IMR-90 (cell line): ENCODE measurements around the gene ZDHHC22.

Experiments
- CEBPB ChIP-seq: IDR thresholded peaks from 2 replicates; pipeline ENCODE4 v1.6.1; 2012; ENCODE audit warnings: low read depth, low read length, improper control_type of control experiment
- MAZ ChIP-seq: IDR thresholded peaks from 2 replicates; pipeline ENCODE4 v1.6.1; 2012; ENCODE audit warnings: low read depth, mild to moderate bottlenecking, low read length, improper control_type of control experiment, moderate library complexity, borderline replicate concordance
- POLR2A ChIP-seq: IDR thresholded peaks from 2 replicates; pipeline ENCODE4 v1.6.1; 2012; ENCODE audit warnings: mild to moderate bottlenecking, low read depth, low read length
- RAD21 ChIP-seq: IDR thresholded peaks from 2 replicates; pipeline ENCODE4 v1.6.1; 2012; ENCODE audit warnings: low read length, improper control_type of control experiment
- RFX5 ChIP-seq: IDR thresholded peaks from 2 replicates; pipeline ENCODE4 v1.8.0; 2012; ENCODE audit warnings: low read depth, mild to moderate bottlenecking, low read length, moderate library complexity
- TF ChIP-seq, protein P1 (sequence below): conservative IDR thresholded peaks from 2 replicates; pipeline ENCODE4 v1.5.1; 2012; ENCODE audit warnings: mild to moderate bottlenecking, low read depth, low read length, improper control_type of control experiment

DNA sequence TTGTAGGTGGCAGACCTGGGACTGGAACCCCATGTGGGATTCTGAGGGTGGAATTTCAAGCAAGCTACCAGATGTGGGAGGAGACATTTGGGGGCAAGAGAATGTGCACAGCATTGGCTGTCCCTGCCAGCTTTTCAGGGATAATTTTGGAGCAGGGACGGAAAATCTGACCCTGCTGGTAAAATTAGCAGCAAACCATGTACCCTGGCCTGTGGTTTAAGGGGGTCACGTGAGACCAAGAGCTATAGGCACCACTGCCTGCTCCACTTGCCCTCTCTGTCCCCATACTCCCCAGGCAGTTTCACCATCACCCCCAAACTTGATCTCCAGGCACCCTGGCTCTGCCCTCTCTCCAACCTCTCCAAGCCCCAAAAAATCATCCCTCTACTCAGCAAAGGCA is 13.5 kb upstream of the ZDHHC22 start:
- TF ChIP-seq MAZ = no peak
- TF ChIP-seq, protein P1, sequence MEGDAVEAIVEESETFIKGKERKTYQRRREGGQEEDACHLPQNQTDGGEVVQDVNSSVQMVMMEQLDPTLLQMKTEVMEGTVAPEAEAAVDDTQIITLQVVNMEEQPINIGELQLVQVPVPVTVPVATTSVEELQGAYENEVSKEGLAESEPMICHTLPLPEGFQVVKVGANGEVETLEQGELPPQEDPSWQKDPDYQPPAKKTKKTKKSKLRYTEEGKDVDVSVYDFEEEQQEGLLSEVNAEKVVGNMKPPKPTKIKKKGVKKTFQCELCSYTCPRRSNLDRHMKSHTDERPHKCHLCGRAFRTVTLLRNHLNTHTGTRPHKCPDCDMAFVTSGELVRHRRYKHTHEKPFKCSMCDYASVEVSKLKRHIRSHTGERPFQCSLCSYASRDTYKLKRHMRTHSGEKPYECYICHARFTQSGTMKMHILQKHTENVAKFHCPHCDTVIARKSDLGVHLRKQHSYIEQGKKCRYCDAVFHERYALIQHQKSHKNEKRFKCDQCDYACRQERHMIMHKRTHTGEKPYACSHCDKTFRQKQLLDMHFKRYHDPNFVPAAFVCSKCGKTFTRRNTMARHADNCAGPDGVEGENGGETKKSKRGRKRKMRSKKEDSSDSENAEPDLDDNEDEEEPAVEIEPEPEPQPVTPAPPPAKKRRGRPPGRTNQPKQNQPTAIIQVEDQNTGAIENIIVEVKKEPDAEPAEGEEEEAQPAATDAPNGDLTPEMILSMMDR = no peak
- TF ChIP-seq POLR2A = no peak
- TF ChIP-seq RAD21 = no peak
- TF ChIP-seq CEBPB = no peak
- TF ChIP-seq RFX5 = no peak
